Motor neuron (in vitro differentiated cells): ENCODE measurements around the gene DPP9. TPM values are rescaled to one million over a fixed set of nuclear protein-coding genes. Genes with fewer than 3 reads are reported as not detected.

Source experiments
- ATAC-seq, 8 experiments: fragments of 200-7000 bp; cut with Tn5 transposase; replicated peaks in 6 of 8; 2 replicates each; pipeline ENCODE4 v1.8.0; 2021; ENCODE audit warnings: mild to moderate bottlenecking in 8 of 8, moderate library complexity in 8 of 8
- H3K27ac ChIP-seq, 2 donors: fragments of 250-450 bp; sonication (Bioruptor Pico); 2 replicates each; pipeline ENCODE4 v1.9.0; 2021; ENCODE audit warnings: antibody characterized with exemption in 2 of 2, mild to moderate bottlenecking in 2 of 2, moderate library complexity in 1 of 2
- H3K4me1 ChIP-seq, 2 donors: fragments of 250-450 bp; sonication (Bioruptor Pico); replicated peaks in 1 of 2; 2 replicates each; pipeline ENCODE4 v1.6.1; 2021; ENCODE audit warnings: antibody characterized with exemption in 2 of 2, mild to moderate bottlenecking in 2 of 2, moderate library complexity in 1 of 2
- H3K4me3 ChIP-seq, 5 donors: fragments of 250-450 bp; sonication (Bioruptor Pico); 2 replicates each; pipeline ENCODE4 v1.9.0; 2021; ENCODE audit warnings: antibody characterized with exemption in 5 of 5, mild to moderate bottlenecking in 5 of 5, moderate library complexity in 4 of 5
- WGBS, 10 experiments: fragments of 450-650 bp; shearing (Covaris generic); methylation state at CpG; one replicate each; pipeline ENCODE4 v1.0.0; 2022; 5-methylcytosine and 5-hydroxymethylcytosine counted together
- in situ Hi-C, 9 experiments: fragments of 400-800 bp; cut with MboI; loops; one replicate each; pipeline ENCODE4 v1.15.0; 2021; ENCODE audit warnings: low sequenced_read_pairs in 9 of 9, low pct_unique_long_range_greater_than_20kb in 2 of 9; ENCODE audit not compliant: unreplicated experiment in 9 of 9
- total RNA-seq, 8 experiments: library from RNA; unstranded; fragments of 300-600 nt; gene quantifications; 2 replicates each; pipeline versions ENCODE4 v1.2.3 to v1.2.4, GENCODE V29; 2022

The DPP9 gene
- total RNA-seq, 8 experiments from 2014 or later, result 12.5 to 49.3 (median 21.2) TPM

DNA sequence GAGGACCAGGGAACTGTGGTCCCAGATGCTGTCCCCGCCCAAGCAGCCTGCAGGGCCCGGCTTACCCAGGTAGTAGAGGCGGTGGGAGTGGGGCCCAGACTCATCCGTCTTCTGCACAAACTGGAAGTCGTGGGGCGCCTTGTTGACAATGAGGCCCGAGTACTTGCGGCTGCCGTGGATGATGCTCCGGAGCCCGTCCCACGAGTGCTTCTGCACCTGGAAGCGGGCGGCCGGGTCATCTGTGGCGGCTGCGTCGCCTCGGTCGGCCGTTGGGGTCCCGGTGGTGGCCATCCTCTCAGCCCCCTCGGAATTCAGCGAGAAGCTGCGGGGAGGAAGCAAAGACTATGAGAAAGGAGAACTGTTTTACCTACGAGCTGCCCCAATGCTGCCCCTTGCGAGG, 9.6 kb downstream of the DPP9 start:
- WGBS, 10 experiments, result 89 to 100% (median 98%) methylated on average over 1 to 10 of the region's 27 CpGs; no CpG with 5 or more reads in 6 of the 10 experiments
- H3K4me1 ChIP-seq, result no peaks in the 10 kb centered on the region
- no peak overlapping the region for H3K4me3 ChIP-seq
- H3K27ac ChIP-seq, result no peak overlapping the region
- no peak for ATAC-seq
- in situ Hi-C loops, result no loop called here

DNA sequence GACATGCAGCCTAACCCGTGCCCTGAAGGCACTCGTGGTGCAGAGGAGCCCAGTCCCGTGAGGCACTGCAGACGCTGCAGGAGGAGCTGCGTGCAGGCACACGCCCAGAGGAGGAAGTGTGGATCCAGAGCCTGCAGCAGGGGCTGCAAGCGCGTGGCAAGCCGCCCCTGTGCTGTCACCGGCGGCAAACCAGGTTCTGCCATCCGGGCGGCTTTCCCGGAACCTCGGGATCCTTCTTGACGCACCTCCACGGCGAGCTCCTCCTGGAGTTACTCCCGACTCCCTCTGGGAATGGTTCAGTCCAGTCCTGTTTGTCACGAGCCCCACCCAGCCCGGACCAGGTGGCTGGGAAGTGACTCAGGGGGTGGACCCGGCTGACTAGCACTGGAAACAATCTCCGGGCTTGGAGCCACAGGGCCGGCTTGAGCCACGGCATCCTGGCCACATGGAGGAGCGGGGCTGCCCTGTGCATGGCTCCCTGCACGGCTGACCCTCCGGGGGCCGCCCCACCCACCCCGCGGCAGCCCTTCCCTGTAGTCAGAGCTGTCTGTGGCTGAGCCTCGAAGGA, 10.2 kb downstream of the DPP9 start:
- in situ Hi-C loops, result no loop called here
- H3K4me1 ChIP-seq, result no peaks in the 10 kb centered on the region
- 6 to 100% methylated on average over 1 to 7 of the region's 32 CpGs; no CpG with 5 or more reads in 8 of the 10 experiments for WGBS, 10 experiments
- peak; percentile 5 to 95 (median 36) for ATAC-seq
- no peak overlapping the region for H3K27ac ChIP-seq
- H3K4me3 ChIP-seq, result no peak overlapping the region

DNA sequence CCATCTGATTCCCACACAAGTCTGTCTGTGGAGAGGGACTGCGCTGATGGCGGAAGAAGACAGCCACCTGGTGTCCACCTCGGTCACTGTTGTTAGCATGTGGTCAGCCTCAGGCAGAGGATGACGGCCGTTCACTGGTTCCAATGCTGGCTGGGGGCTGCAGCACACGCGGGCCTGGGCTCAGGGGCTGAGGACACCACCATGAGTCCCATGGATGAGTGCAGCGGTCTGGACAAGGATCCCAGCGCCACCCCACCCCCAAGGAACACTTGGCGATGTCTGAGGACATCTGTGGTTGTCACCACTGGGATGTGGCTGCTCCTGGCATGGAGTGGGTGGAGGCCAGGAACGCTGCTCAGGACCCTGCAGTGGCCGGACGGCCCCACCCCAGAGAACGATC, 10.9 kb downstream of the DPP9 start:
- Histone ChIP-seq H3K27ac (no peak overlapping the region), H3K4me1 (no peaks in the 10 kb centered on the region), H3K4me3 (no peak overlapping the region)
- 80 to 100% (median 100%) methylated on average over 1 of the region's 14 CpGs; no CpG with 5 or more reads in 7 of the 10 experiments for WGBS, 10 experiments
- ATAC-seq, result peak in 4 of 8 experiments; percentile 11 to 24 (median 20)
- in situ Hi-C loops, result no loop called here

DNA sequence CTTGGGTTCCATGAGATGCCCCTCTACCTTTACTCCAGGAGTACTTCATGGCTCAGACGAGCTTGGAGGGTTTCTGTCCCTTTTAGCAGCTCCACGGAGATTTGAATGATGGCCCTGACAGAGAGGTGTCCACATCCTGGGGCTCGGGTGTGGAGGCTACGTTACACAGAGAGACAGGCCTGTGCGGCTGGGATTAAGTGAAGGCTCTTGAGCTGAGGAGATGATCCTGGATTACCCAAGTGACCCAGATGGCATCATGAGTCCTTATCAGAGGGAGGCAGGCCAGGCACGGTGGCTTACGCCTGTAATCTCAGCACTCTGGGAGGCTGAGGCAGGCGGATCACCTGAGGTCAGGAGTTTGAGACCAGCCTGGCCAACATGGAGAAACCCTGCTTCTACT, 12.4 kb downstream of the DPP9 start:
- no peak overlapping the region for H3K27ac ChIP-seq
- in situ Hi-C loops, result no loop called here
- no peaks in the 10 kb centered on the region for H3K4me1 ChIP-seq
- no peak for ATAC-seq
- no peak overlapping the region for H3K4me3 ChIP-seq
- WGBS, 10 experiments, result 94 to 100% (median 100%) methylated on average over 1 to 5 of the region's 8 CpGs; no CpG with 5 or more reads in 7 of the 10 experiments

DNA sequence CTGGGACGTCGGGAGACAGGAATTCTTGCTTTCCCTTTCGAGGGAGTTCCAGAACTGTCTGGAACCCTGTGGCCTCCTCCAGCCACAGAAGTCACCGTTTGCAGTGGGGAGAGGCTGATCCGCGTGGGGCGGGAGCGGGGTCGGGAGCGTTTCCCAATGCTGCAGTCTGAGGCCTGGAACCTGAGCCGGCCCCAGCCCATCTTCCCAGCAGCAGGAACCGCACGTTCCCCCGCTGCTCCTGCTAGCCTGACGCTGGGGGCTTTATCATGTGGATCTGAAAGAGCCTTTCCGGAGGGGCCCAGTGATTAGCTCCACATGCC, 13.4 kb downstream of the DPP9 start:
- ATAC-seq, result no peak
- WGBS, 10 experiments, result 94 to 100% (median 100%) methylated on average over 3 to 6 of the region's 16 CpGs; no CpG with 5 or more reads in 7 of the 10 experiments
- no peak overlapping the region for H3K27ac ChIP-seq
- in situ Hi-C loops, result no loop called here
- H3K4me3 ChIP-seq, result no peak overlapping the region
- H3K4me1 ChIP-seq, result no peaks in the 10 kb centered on the region

DNA sequence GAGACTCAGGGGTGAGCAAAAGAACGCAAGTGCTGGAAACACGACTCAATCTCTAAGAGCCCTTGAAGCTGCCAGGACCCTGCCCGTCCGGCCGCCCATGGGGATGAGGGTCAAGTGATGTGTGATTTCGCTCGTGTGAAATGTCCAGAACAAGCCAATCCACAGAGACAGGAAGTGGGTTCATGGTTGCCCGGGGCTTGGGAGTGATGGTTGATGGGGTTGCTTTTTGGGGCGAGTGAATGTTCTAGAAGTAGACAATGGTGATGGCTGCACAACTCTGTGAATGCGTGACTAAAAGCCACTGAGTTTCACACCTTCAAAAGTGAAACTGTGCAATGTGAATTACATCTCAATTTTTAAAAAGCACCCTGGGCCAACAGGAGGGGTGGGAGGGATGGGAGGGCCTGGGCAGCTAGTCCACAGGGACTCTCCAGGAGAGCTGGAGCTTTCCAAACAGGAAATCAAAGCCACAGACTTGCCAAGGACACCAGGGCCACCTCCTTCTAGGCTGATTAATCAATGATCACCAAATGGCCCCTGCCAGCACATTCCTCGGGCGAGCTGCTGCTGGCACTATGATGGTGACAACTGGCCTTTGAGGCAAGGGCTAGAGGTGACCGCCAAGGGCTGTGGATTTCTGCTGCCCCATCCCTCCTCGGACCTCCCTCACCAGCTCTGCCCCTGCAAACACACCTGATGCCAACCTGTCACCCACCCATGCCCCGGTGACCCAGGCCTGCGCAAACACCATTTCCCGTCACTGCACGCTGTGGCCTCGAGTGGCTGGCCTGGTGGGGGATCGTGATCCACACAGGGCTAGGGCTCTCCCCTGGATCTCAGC, 14.0 kb downstream of the DPP9 start:
- Histone ChIP-seq H3K27ac (no peak overlapping the region), H3K4me3 (no peak overlapping the region), H3K4me1 (no peaks in the 10 kb centered on the region)
- in situ Hi-C loops, result no loop called here
- ATAC-seq, result no peak
- 82 to 100% (median 96%) methylated on average over 1 to 12 of the region's 20 CpGs; no CpG with 5 or more reads in 2 of the 10 experiments for WGBS, 10 experiments

DNA sequence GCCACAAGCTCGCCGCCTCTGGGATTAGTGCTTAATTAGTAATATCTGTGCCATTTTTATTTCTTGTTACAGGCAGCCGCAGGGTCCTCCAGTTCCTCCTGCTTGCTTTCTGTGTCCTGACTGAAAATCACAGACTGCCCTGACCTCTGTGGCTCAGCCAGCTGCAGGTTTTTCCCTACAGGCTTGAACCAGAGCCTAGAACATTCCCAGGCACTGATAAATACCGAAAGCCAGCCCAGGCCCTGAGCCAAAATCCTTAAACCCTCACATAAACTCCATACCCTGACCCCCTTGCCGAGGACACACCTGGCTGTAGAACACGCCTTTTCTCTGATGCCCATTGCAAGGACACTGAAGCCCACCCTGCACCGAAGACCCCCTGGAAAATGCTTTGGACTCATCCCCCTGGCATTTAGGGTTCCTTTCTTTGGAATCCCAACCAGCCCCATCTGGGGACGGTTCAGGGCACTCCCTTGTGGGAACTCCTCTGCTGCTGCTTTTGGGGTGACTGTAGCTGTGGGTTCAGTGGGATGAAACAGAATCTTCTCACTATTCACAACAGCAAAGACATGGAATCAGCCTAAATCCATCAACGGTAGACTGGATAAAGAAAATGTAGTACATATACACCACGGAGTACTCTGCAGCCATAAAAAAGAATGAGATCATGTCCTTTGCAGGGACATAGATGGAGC, 15.5 kb downstream of the DPP9 start:
- Histone ChIP-seq H3K27ac (no peak overlapping the region), H3K4me3 (no peak overlapping the region), H3K4me1 (no peaks in the 10 kb centered on the region)
- WGBS, 10 experiments, result 38 to 100% (median 95%) methylated on average over 1 to 6 of the region's 10 CpGs
- in situ Hi-C loops, result no loop called here
- no peak for ATAC-seq

DNA sequence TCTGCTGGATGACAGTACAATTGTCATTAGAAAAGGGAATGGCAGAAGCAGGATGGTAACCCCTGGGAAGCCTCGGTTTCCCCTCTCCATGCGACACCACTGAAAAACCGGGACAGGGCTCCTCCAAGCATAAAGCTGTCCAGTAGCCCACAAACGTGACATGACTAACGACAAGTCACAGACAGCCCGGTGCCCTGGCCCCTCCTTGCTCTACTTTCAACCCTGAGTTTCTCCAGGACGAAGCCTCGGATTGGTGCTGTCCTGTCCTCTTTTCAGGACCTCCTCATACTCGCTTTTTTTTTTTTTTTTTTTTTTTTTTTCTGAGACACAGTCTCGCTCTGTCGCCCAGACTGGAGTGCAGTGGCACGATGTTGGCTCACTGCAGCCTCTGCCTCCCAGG, 16.3 kb downstream of the DPP9 start:
- no peak for ATAC-seq
- in situ Hi-C loops, result no loop called here
- 86 to 100% (median 91%) methylated on average over 1 to 11 of the region's 12 CpGs; no CpG with 5 or more reads in 2 of the 10 experiments for whole genome bisulfite sequencing, 10 experiments
- Histone ChIP-seq H3K27ac (no peak overlapping the region), H3K4me1 (no peaks in the 10 kb centered on the region), H3K4me3 (no peak overlapping the region)

DNA sequence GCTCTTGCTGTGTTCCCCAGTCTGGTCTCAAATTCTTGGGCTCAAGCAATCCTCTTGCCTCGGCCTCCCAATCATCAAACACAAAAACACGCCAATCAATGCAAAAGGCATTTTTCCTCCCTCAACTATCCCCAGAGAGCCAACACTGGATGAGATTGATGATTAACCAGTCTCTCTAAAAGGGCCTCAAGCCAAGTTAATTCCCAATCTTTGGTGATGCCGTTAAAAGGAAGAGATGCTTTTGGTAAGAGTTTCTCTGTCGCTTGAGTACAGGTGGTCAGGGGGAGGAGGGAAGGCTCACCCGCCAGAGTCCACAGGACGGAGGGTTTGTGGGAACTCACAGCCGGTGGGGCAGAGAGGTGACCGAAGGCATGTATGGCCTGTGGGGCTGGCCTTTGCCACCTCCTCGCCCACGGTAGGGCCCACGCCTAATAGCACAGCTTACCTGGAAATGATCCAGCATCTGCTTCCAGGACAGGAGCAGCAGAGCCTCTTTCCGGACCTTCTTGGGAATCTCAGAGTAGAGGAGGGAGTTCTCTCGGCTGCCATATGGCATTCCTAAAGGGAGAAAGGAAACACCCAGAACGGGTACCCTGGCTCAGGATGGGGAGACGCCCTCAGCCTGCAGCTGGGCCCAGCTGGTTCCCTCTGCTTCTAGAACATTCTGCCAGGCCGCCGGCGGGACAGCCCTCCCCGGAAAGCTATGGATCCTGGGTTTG, 18.1 kb downstream of the DPP9 start:
- Histone ChIP-seq H3K4me1 (no peaks in the 10 kb centered on the region), H3K4me3 (no peak overlapping the region), H3K27ac (no peak overlapping the region)
- 42 to 100% (median 65%) methylated on average over 1 to 11 of the region's 19 CpGs; no CpG with 5 or more reads in 4 of the 10 experiments for WGBS, 10 experiments
- in situ Hi-C loops, result no loop called here
- peak in 3 of 8 experiments; percentile 36 to 86 (median 57) for ATAC-seq

DNA sequence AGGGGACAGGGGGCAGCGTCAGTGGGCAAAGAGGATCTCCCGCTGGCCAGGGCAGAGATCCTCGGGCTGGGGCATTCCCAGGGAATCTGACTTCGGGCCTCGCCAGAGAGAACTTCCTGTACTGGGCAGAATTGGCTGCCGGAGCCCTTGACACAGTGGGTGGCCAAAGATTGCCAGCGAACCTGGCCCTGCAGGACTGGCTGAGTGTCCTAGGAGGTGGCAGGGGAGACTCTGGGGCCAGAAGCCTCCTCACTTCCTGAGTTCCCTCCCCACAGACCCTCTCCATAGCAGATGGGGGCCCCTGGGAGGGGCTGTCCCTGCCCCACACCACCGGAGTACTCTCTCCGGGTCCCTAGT, 19.3 kb downstream of the DPP9 start:
- ATAC-seq, result no peak
- 80% methylated on average over 1 of the region's 9 CpGs; no CpG with 5 or more reads in 9 of the 10 experiments for WGBS, 10 experiments
- Histone ChIP-seq H3K4me1 (no peaks in the 10 kb centered on the region), H3K4me3 (no peak overlapping the region), H3K27ac (no peak overlapping the region)
- in situ Hi-C loops, result no loop called here

DNA sequence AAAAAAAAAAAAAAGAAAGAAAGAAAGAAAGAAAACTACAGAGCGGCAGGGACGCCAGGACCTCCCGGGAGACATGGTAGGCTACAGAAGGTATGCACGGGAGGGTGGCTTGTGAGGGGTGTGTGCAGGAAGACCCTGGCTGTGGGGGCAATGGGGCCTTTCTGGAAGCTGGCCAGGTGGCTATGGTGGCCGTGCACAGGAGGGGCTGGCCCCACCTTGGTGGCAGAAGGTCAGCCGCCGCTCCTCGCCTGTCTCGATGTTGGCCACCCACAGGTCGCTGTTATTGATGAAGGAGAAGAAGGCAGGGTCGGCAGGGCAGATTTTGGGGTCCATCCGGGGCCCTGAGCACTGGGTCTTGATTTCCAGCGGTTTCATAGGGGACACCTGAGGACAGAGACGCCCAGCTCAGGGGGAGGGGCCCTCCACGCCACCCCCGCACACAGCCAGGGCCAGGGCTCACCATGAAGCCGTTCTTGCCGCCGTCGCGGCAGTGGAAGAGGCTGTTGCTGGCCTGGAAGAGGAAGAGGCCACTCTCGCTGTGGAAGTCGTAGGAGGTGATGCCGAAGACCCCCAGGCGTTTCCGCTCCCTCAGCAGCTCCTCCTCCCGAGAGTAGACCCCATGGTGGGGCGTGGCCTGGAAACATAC, 19.8 kb downstream of the DPP9 start:
- Histone ChIP-seq H3K4me1 (no peaks in the 10 kb centered on the region), H3K4me3 (no peak overlapping the region), H3K27ac (no peak overlapping the region)
- 80 to 100% (median 95%) methylated on average over 1 to 5 of the region's 28 CpGs; no CpG with 5 or more reads in 3 of the 10 experiments for WGBS, 10 experiments
- in situ Hi-C loops, result no loop called here
- ATAC-seq, result peak in 2 of 8 experiments; percentile 8 to 19

DNA sequence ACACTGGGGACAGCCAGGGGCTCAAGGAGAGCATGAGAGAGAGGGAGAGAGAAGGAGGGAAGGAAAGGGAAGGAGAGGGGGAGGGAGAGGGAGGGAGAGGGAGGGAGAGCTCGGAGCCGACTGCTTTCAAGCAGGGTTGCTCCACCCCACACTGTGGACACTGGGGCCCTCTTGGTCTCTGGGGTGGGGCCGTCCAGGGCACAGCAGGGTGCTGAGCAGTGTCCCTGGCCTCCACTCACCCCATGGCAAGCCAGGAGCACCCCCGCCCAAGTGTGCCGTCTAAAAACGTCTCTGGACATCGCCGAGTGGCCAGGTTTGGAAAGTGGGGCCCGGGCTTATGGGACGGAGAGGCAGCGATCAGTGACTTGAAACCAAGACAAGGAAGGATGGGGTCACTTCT, 20.9 kb downstream of the DPP9 start:
- ATAC-seq, result no peak
- H3K4me1 ChIP-seq, result no peaks in the 10 kb centered on the region
- H3K4me3 ChIP-seq, result no peak overlapping the region
- in situ Hi-C loops, result no loop called here
- H3K27ac ChIP-seq, result no peak overlapping the region
- 80 to 100% (median 97%) methylated on average over 1 to 4 of the region's 11 CpGs; no CpG with 5 or more reads in 6 of the 10 experiments for WGBS, 10 experiments
